Cerebellar cortex (tissue), 1 donor: ENCODE data around the gene MUC2.

Experiments
- DNase-seq: peaks from one replicate; pipeline ENCODE4 v3.0.0-alpha.2; 2015; ENCODE audit warnings: low spot score

MUC2 gene

DNA sequence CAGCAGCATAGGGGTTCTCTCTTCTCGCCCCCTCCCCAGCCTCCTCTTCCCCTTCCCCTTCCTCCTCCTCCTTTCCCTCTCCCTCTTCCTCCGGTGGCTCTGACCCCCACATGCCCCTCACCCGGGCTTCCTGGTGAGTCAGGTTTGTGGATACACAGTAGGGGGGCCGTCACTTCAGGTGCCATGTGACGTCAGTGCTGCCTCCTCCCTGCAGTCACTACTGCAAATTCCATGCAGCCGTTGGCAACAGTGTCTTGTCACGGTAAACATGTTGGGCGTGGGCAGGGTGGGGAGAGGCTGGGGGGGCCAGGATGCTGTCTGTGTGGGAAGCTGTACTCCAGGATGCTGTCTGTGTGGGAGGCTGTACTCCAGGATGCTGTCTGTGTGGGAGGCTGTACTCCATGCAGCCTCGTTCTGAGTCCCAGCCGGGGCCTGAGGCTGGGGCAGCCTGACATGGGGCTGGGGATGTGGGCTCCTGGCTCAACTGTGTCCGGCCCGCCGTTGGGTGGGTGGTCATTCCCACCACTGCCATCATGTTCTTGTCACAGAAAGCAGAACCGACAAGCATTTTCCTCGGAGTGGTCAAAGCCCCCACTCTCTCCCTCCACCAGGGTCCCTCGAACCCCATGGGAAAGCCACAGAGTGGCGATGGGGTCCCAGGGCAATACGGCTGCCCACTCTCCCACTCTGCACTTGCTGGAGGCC lies 2.4 kb upstream of the MUC2 start:
- DNase-seq, result no peak

DNA sequence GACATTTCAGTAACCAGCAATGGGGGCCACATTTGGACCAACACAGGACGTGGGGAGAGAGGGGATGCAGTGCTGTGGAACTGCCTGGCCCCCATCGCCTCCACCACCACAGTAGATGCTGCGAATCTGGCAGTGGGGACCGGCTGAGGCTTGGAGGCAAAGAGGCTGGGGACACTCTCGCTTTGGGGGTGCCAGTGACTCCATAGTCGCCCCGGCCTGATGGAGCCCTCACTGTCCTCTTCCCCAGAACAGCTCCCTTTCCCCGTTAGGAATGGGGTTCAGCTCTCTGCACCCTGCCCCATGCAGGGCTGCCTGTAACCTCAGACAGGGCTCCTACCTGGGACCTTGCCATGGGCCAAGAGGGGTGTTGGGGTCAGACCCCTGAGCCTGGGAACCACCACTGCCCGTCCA lies 1.8 kb upstream of the MUC2 start:
- DNase-seq, result no peak

DNA sequence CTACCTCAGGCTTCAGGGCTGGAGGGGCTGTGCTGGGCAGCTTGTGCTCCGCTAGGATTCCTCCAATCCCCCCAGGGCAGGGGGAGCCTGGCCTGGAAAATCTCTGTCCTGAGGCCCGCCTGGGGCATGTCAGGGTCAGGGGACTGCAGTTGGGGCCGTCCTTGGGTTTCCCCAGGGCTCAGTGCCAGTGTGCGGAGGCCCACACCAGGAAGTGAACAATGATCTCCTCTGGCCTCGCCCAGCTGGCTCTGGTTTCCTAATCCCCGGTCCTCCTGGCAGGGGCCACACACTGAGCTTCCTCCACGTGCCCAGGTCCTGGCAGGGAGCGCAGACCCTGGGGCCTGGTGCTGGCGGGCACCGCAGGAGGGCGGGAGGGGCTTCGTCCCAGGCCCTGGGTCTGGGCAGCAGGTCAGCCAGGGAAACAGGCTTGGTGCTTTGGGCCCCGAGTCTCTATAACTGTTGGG lies 1.4 kb upstream of the MUC2 start:
- no peak for DNase-seq

DNA sequence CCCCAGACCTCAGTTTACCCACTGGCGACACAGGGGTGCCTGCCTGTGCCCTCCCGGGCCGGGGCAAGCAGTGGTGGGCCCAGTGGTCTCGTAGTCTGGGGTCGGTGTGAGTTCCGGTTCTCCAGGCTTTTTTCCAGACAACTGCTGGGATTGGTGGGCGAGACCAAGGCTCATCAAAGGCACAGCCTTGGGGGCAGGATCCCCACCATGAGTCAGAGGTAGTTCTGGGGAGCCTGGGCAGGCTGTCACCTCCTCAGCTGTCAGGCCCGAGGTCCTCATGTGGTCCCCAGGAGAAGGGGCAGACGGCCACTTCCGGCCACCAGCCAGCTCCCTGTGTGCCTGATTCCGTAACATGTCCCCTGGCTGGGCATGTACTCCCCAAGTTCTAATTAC lies 827 bp upstream of the MUC2 start:
- no peak for DNase-seq

DNA sequence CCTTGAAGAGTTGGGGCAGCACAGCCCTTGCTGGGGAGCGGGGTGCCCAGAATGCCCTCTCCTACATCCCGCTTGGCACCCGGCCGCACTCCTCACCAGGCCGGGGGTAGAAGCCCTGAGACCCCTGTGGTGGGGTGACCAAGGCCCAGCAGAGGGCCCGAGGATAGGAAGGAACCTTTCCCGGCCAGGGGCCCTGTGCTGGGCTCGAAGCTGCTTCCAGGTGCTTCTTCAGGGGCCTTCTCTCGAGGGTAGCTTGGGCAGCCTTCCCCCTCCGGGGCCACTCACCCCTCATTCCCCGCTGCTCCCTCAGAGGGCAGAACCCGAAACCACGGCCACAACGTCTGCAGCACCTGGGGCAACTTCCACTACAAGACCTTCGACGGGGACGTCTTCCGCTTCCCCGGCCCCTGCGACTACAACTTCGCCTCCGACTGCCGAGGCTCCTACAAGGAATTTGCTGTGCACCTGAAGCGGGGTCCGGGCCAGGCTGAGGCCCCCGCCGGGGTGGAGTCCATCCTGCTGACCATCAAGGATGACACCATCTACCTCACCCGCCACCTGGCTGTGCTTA lies 752 bp downstream of the MUC2 start:
- no peak for DNase-seq

DNA sequence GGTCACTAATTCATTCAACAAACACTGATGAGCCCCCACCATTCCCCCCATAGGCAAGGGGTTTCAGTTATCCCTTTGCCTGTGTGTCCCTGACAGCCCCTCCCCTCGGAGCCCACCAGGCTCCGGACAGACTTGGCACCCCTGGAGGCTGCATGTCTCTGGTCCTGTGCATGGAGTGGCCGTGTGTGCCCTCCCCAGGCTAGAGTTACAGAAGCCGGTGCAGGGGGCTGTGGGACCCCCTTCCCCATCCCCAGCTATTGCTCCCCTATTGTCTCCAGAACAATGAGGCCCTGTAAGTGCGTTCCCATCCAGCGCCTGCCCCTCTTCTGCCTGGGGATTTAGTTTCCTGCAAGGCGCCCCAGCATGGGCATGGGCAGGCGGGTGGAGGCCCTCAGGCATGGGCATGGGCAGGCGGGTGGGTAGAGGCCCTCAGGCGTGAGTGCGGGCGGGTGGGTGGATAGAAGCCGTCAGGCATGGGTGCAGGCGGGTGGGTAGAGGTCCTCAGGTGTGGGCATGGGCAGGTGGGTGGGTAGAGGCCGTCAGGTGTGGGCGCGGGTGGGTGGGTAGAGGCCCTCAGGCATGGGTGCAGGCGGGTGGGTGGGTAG lies 1.5 kb downstream of the MUC2 start:
- DNase-seq, result no peak

DNA sequence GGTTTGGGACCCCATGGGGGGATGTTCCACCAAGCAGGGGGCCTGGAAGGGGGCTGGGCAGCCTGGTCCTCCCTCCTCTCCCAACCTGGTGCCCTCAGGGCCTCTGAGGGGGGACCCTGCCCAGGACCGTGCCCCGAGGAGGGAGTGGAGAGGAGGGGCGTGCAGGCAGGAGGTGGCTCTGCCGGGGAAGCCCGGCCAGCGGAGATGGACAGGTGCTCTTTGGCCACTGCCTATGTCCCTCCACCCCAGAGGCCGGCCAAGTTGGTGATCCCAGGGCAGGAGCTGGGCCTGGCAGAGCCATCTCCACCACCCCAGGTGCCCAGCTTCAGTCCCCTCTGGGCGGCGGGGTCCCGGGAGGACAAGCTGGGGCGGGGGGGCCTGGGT lies 2.4 kb downstream of the MUC2 start:
- DNase-seq, result no peak

DNA sequence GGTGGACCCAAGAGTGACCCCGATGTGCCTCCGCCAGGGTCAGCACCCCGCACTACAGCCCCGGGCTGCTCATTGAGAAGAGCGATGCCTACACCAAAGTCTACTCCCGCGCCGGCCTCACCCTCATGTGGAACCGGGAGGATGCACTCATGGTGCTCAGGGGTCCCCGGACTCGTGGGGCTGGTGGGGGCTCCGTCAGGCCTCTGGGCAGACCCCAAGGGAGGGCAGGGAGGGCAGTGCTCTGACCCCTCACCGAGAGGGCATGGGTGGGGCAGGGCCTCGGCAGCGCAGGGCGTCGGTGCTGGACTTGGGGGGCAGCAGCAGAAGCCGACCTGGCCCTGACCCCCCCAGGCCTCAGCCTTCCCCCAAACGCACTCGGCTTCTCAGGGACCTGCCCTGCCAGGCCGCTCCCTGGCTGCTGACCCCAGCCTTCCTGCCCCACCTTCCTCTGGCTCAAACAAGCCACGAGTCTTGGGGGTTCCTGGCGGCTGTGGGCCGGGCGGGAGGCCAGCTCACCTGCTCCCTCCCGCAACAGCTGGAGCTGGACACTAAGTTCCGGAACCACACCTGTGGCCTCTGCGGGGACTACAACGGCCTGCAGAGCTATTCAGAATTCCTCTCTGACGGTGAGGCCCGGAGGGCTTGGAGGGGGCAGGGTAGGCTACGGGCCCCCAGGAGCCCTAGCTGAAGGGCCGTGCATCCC lies 2.9 kb downstream of the MUC2 start:
- no peak for DNase-seq

DNA sequence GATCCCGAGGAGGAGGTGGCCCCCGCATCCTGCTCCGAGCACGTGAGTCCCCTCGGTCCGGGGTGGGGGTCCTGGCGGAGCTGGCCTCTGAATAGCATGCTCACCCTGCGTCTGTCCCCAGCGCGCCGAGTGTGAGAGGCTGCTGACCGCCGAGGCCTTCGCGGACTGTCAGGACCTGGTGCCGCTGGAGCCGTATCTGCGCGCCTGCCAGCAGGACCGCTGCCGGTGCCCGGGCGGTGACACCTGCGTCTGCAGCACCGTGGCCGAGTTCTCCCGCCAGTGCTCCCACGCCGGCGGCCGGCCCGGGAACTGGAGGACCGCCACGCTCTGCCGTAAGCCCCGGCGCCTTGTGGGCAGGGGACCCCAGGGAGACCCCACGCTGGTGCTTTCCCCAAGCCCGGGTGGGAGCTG lies 3.5 kb downstream of the MUC2 start:
- no peak for DNase-seq

DNA sequence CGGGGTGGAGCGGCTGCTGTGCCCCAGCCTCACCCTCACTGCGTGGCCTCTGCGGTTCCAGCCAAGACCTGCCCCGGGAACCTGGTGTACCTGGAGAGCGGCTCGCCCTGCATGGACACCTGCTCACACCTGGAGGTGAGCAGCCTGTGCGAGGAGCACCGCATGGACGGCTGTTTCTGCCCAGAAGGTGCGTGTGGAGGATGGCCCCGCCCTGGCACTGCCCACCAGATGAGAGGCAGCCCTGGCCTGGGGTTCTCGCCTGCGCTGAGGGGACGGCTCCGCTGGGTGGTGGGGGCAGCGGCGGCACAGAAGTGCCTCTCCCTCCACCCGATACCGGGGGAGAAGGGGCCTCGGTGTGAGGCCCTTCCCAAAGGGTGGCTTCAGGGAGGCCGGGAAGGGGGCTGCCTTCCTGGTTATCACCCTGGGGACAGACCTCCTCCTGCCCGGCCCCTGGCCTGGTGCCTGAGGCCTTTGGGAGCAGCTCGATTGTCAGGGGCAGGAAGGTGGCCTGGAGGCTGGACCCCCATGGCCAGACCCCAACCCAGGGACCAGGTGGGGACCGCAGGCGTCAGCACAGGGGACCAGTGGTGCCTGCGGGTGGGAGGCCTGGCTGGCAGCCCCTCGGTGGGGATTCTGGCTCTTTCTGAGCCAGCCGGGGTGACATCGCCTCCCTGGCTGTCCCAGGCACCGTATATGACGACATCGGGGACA lies 7.1 kb downstream of the MUC2 start:
- no peak for DNase-seq

DNA sequence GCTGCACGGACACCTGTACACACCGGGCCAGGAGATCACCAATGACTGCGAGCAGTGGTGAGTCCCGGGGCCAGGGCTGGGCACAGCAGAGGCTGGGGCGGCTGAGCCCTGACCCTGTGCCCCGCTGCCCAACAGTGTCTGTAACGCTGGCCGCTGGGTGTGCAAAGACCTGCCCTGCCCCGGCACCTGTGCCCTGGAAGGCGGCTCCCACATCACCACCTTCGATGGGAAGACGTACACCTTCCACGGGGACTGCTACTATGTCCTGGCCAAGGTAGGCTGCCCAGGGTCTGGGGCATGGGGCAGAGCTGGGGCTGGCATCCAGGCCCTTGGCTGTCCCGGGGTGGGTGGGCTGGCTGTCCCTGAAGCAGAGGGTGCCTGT lies 7.7 kb downstream of the MUC2 start:
- no peak for DNase-seq

DNA sequence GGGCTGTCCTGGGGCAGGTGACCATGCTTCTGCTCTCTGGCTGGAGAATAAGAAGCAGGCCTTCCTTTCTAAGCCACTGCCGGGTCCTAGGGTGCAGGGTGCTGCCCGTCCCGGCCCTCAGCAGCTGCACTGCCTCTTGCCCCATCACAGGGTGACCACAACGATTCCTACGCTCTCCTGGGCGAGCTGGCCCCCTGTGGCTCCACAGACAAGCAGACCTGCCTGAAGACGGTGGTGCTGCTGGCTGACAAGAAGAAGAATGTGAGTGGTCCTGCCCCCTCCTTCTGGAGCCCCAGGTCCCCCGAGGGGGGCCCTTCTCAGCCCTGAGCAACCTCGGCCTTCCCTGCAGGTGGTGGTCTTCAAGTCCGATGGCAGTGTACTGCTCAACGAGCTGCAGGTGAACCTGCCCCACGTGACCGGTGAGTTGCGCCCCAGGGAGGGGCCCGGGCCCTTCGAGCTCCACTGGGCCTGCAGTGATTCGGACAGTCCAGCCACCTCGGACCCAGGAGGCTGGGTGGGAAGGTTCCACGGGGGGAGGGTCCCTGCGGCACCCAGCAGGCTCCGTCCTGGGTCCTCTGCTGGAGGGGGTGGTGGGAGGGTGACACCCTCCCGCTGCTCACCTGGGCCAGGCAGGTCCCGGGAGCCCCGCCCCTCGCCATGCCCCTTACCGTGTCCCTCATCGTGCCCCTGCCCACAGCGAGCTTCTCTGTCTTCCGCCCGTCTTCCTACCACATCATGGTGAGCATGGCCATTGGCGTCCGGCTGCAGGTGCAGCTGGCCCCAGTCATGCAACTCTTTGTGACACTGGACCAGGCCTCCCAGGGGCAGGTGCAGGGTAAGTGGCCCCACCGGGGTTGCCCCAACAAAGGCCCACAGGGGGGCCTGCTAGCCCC lies 8.3 kb downstream of the MUC2 start:
- no peak for DNase-seq

DNA sequence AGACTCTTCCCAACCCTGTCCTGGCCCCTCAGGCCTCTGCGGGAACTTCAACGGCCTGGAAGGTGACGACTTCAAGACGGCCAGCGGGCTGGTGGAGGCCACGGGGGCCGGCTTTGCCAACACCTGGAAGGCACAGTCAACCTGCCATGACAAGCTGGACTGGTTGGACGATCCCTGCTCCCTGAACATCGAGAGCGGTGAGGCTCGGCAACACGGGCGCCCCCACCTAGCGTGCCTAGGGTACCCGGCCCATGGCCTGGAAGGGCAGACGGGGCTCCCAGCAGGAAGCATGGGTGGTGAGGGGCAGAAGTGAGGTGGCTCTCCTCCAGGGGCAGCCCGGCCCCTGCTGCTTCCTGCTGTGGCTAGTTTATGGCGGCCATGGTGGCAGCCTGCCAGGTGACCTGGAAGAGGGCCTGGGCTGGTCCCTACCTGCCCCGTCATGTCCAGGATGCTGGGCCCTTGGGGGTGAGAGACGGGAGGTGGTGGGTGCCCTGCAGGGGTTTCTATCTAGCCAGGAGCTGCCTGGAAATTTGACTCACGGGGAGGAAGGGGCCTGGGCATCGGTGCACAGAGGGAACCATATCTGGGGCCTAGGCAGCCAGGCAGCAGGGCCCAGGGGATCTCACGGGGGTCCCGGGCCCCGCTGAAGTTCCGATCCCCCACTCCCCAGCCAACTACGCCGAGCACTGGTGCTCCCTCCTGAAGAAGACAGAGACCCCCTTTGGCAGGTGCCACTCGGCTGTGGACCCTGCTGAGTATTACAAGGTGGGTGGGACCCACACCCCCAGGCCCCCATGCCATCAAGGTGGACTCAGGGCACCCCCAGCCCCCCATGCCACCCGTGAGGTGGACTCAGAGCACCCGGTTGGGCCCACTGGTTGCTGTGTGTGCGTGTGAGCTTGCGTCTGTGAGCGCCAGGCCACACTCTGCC lies 9.2 kb downstream of the MUC2 start:
- DNase-seq, result no peak

DNA sequence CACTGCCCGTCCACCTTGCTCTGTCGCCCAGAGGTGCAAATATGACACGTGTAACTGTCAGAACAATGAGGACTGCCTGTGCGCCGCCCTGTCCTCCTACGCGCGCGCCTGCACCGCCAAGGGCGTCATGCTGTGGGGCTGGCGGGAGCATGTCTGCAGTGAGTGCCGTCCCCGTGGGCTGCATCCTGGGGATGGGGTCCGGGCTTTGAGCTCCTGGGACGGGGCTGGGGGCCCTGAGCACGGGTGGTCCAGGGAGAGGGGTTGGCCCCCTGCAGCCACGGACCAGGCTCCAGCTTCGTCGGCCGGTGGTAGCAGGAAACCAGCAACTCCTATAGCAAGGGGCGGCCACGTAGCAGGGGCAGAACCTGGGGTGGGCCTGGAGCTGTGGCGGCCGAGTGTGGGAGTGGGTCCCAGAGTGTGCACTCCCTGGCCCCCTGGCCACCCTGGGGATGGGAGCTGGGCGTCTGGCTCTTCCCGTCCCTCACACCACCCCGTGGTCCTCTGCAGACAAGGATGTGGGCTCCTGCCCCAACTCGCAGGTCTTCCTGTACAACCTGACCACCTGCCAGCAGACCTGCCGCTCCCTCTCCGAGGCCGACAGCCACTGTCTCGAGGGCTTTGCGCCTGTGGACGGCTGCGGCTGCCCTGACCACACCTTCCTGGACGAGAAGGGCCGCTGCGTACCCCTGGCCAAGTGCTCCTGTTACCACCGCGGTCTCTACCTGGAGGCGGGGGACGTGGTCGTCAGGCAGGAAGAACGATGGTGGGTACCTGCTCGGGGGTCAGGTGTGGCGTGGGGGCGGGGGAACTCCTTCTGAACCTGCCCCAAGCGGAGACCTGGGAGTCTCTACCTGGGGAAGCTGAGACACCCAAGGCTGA lies 10.1 kb downstream of the MUC2 start:
- DNase-seq, result no peak

DNA sequence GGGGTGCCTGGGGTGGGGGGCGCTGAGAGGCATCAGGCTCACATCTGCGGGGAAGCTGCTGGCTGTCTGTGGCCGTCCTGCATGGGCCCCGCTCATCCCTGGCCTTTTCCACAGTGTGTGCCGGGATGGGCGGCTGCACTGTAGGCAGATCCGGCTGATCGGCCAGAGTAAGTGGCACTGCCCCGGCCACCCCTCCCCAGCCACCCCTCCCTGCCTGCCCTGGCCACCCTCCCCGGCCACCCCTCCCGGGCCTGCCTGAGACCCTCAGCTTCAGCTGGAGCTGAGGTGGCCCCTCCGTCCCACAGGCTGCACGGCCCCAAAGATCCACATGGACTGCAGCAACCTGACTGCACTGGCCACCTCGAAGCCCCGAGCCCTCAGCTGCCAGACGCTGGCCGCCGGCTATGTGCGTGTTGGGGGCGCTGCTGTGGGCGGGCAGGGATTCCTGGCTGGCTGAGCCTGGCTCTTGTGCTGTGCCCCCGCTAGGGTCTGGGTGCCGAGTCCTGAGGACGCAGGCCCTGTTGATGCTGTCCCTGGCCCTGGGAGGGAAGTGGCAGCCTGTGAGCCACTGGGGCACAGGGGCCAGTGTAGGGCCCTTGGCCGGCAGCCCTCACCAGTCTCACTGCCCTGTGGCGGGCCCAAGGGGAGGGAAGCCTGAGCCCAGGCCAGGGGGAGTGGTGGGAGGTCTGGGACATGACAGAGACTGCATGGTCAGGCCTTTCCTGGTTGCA lies 10.9 kb downstream of the MUC2 start:
- no peak for DNase-seq

DNA sequence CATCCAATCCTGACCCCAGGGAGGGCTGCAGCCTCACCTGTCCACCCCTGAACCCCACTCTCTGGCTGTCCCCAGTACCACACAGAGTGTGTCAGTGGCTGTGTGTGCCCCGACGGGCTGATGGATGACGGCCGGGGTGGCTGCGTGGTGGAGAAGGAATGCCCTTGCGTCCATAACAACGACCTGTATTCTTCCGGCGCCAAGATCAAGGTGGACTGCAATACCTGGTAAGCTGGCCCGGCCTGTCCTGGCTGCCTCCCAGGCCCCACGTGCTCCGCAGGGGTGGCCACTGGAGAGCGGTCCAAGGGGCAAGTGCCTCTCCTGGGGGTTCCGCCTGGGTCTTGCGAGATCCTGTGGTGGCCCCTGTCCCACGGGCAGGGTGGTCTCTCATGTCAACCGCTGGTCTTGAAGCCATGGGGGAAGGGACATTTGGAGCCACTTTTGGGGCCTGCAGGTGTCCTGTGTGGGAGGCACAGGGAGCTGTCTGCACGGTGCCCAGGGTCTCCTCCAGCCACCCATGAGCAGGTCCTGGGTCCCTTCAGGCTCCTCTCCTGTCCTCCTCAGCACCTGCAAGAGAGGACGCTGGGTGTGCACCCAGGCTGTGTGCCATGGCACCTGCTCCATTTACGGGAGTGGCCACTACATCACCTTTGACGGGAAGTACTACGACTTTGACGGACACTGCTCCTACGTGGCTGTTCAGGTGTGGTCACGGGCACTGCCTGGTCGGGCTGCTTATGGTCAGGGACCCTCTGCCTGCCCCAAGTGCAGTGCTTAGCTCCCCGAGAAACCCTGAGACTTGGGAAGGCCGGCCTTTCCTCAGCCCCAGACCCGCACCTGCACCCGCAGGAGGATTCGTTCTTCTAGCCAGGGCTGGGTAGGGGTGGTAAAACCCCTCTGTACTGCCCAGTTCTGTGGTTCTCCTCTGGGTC lies 11.8 kb downstream of the MUC2 start:
- no peak for DNase-seq

DNA sequence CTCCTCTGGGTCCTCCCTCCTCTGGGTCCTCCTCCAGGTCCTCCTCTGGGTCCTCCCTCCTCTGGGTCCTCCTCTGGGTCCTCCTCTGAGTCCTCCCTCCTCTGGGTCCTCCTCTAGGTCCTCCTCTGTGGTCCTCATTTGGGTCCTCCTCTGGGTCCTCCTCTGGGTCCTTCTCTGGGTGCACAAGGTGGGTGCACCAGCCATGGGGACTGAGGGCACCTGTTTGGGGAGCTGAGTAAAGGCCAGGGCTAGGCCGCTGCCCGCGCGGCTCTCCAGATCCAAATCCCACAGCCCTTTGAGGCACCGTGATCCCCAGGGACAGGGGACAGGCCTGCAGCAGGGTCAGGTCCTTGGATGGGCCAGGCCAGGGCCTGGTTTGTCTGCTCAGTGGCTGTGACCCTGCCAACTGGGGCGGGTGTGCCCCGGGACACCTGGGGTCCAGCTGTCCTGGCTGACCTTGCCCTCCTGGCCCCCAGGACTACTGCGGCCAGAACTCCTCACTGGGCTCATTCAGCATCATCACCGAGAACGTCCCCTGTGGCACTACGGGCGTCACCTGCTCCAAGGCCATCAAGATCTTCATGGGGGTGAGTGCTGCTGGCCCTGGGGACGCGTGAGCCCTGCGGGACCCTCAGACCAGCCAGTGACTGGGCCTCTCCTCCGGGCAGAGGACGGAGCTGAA lies 12.7 kb downstream of the MUC2 start:
- DNase-seq, result no peak
